OCI-M2 (cell line): ENCODE measurements around the gene VRK1.
"Not testable (repeated sequence)": the region's sequence is repeated elsewhere in the genome, so short reads cannot be mapped to it uniquely, and the experiment has no call there.

Experiments
- DNase-seq: peaks from one replicate; lab custom pipeline; 2025; ENCODE audit not compliant: unreplicated experiment; lab: John Stamatoyannopoulos, UW

VRK1 gene

DNA sequence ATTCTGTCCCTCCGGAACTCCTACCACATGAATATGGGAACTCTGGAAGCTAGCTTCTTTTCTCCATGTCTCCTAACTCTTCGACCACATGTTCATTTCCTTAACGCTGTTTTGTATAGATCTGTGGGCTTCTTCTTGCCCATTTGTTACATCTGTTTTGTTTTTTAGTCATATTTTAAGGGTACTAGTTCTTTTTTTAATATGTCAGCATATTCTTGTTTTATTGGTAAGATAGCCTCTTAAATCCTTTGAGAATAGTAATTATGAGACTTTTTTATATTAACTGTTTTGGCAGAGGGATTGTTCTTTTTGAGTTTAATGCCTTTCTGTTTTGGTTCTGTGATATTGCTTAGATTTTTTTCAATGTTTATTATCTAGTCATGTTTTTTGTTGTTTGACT is 70.5 kb downstream of the VRK1 start:
- DNase-seq = no peak

GRCh38 chr14:96874127-96874526 is 76.9 kb downstream of the VRK1 start:
- DNase-seq = no peak

GRCh38 chr14:96876747-96877146 is 79.6 kb downstream of the VRK1 start:
- DNase-seq = no peak

- no peak for DNase-seq
Observed at GRCh38 chr14:96881713-96882112, 84.5 kb downstream of the VRK1 start.

- DNase-seq = not testable (repeated sequence)
Observed at GRCh38 chr14:96883974-96884373, 86.8 kb downstream of the VRK1 start.

DNA sequence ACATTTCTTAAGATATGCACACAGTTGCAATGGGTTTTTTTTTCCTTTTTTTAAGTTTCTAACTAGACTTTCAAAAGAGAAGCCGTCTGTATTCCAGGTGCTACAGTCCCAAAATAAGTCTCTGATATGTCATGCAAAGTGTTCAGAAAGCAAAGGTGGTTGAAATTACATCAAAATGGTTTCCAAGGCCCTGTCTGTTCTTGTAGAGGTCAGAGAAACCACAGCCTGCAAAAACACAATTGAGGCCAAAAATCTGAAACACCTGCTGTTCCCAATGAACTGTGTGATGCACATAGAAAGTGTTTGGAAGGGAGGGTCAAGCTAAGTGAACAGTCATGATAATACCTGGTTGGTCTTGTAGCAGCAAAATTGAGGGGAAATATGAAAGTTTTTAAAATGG is 91.0 kb downstream of the VRK1 start:
- no peak for DNase-seq

GRCh38 chr14:96888593-96888992 is 91.4 kb downstream of the VRK1 start:
- no peak for DNase-seq

DNA sequence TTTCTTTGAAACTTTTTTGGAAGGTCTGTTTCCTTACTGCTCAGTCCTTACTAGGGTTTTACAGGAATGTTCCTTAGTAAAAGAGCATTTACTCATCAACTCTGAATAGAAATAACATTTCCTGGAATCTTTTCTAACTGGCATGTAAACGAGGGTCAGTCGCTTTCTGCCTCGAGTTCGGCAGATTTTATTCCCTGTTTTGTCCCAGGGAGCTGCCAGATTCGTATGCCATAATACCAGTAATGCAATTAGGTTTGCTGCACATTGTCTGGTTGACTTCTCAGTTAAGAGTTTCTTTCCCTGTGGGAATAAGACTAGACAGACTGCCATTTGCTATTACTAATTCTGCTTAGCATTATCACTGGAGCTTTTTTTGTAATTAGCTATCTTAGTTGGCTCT is 91.9 kb downstream of the VRK1 start:
- no peak for DNase-seq

DNA sequence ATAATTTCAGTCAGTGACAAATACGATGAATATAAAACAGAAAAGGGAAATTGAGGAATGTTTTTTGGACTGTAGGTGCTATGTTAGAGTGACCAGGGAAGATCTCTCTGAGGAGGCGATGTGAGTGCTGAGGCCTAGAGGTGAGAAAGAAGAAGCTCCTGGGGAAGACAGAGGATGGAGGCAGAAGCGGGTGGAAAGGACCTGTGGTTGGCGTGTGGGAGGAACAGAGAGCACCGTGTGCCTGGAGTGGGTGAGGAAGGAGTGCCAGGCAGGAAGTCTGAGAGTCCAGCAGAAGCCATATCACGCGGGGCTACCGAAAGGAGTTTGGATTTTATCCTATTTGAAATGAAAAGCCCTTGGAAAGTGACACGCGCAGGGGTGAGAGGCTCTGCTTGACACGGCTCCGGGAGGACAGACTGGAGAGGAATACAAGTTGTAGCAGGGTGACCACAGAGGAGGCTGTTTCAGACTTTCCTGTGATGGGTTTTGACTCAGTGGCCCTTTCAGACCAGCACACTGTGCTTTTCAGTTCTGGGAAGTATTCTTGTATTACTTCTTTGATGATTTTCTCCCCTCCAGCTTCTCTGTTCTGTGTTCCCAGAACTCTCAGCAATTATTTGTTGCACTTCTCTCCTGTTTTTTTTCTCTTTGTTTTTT is 96.9 kb downstream of the VRK1 start:
- DNase-seq = no peak

GRCh38 chr14:96894966-96895365 is 97.8 kb downstream of the VRK1 start:
- DNase-seq = no peak

DNA sequence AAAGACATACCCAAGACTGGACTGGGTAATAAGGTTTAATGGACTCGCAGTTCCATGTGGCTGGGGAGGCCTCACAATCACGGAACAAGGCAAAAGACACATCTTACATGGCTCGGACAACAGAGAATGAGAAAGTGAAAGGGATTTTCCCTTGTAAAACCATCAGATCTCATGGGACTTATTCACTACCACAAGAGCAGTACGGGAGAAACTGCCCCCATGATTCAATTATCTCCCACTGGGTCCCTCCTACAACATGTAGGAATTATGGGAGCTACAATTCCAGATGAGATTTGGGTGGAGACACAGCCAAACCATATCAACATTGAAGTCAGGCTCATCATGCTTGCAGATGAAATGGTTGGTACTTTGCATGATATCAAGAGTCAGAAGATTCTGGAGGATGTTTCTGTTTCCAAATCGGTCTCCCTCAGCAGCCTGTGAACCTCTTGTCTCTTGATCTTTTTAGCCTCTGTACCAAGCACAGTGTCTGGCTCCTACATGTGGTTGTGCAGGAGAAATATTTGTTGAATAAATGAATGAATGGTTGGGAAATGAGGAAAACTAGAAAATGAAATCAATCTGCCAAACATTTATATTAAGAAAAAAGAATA is 98.6 kb downstream of the VRK1 start:
- no peak for DNase-seq

DNA sequence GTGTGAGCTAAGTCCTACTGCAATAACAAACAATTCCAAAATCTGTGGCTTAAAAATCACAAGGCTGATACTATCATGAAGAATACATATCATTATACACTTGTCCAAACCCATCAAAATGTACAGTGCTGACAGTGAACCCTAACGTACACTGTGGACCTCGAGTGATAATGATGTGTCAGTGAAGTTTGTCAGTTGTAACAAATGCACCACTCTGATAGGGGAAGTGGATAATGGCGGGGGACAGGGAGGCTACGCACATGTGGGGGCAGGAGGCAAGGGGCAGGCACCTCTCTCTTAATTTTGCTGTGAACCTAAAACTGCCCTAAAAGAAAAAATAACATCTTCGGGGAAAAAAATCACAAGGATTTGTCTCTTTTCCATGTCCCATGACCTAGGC is 100.0 kb downstream of the VRK1 start:
- no peak for DNase-seq

DNA sequence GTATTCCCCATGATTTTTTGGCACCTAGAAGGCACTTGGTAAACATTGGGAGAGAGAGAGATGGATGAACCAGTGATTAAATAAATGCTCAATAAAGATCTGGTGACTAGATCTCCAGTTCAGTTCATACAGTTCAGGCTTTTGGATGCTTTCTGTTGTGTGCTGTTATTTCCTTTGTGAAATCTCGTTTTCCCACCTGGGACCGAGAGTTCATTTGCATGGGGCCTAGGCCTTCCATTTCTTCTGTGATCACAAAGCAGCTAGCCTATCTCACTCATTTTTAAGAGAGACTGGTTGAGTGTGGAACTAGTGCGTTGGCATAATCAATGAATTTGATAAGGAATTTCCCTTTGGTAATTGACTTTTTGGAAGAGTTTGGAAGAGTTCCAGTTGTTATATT is 104.0 kb downstream of the VRK1 start:
- no peak for DNase-seq

GRCh38 chr14:96902004-96902403 is 104.8 kb downstream of the VRK1 start:
- DNase-seq = no peak

DNA sequence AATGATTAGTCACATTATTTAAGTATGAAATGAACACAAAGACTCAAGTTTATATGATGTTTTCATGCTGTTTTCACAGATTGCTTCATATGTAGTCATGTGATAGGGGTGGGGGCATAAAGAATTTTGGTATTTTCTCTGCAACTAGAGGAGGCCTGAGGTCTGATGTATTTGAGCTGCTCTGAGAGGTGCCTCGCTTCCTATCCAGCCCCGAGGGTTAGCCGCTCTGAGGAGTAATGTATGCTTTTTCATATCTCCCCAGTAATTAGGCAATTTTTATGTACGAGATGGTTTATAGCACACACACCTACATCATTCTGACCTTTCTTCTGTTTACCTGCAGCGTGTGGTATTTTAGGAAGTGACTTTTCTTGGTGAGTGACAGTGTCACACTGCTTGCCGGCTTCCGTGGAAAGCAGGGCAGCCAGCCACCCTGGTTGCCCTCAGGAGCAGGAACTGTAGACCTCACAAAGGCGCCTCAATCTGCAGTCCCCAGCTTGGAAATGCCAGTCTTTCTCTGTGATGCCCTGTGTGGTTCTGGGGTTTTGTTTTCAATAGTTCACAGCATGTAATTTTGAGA is 106.4 kb downstream of the VRK1 start:
- no peak for DNase-seq

DNA sequence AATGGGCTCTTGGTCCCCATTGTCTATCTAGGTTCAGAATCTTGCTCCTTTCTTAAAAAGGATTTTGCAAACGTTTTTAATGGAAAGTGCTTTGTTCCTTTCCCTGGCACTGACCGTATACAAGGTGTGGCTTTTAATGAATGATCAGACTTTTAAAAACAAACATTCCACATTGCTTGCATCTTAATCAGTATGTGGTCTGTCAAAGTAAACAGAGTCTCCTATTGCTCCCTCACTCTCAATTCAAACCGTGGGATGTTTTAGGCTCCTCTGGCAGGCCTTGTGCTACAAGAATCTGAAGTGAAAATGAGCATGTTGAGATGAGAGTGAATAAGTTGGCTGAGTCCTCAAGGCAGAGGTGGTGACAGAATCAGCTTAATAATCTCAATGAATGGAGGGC is 107.0 kb downstream of the VRK1 start:
- no peak for DNase-seq

- no peak for DNase-seq
Observed at GRCh38 chr14:96905065-96905464, 107.9 kb downstream of the VRK1 start.

DNA sequence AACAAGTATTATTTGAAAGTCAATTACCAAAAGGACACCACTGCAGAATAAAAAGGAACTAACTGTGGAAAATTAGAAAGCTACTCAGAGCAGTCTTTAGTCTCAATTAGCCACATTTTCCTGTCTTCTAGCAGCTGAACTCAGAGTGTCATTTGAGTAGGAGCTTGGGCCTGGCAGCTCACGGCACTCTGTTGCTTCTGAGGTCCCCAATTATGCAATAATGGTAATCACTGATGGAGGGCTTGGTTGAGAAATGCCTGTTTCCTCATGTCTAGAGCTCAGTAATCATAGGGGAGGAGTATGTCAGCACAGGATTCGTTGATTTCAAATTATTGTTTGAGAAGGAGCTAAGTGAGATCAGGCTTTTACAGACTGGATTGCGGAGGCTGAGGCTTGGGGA is 108.6 kb downstream of the VRK1 start:
- DNase-seq = no peak

DNA sequence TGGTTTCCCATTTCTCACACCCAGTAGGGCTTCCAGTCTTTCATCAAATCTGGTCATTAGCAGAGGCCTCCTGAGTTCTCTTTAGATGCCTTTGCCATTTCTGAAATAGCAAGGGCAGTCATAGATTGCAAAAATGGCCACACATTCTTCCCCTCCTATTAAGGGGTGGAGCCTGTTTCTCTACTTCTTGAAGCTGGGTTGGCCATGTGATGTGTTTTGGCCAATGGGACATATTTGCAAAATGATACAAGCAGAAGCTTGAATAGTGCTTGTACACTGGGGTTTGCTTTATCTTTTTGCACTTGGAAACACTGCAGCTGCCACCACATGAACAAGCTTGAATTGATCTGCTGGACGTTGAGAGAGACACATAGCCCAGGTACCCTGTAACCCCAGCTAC is 109.3 kb downstream of the VRK1 start:
- DNase-seq = no peak

- no peak for DNase-seq
Observed at GRCh38 chr14:96909841-96910364, 112.7 kb downstream of the VRK1 start.

- no peak for DNase-seq
Observed at GRCh38 chr14:96911499-96912149, 114.4 kb downstream of the VRK1 start.

GRCh38 chr14:96914571-96915128 is 117.5 kb downstream of the VRK1 start:
- no peak for DNase-seq
